Stimulated activated CD8-positive, alpha-beta memory T cell treated with anti-CD3 and anti-CD28 coated beads, Interleukin-7, amount 100 ng/mL, for 4 hours (primary cell): ENCODE data around the gene CXXC5.
"Not testable (repeated sequence)": the region's sequence is repeated elsewhere in the genome, so short reads cannot be mapped to it uniquely, and the experiment has no call there.

Source experiments
- DNase-seq, 2 donors: peaks; one replicate each; pipeline ENCODE4 v3.0.0-alpha.2; 2020; ENCODE audit warnings: low read depth in 2 of 2

CXXC5 gene

GRCh38 chr5:139710319-139711066, 62.3 kb downstream of the CXXC5 start:
- DNase-seq: peak in 1 of 2 donors; percentile 67

GRCh38 chr5:139711067-139711905, 63.1 kb downstream of the CXXC5 start:
- DNase-seq: peak; percentile 38 to 71

GRCh38 chr5:139711906-139712224, 63.7 kb downstream of the CXXC5 start:
- DNase-seq: no peak

DNA sequence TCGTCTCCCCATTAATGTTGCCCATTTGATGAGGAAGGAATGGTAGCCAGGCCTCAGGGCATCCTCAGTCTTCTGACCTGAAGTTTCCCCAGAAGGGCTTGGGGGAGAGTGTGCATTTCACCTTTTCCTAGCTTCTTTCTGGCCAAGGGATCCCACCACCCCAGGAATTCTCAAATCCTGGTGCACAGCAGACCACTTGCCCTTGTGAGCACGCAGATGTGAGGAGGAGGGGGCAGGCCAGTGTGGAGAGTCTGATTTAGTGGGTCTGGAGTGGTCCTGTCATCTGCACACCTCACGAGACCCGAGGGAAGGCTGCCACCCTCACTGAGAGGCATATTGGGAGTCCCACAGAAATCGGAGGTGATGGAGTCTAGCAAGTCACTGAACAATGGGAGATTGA, 64.3 kb downstream of the CXXC5 start:
- DNase-seq: no peak

GRCh38 chr5:139713898-139714297, 65.7 kb downstream of the CXXC5 start:
- not testable (repeated sequence) for DNase-seq

DNA sequence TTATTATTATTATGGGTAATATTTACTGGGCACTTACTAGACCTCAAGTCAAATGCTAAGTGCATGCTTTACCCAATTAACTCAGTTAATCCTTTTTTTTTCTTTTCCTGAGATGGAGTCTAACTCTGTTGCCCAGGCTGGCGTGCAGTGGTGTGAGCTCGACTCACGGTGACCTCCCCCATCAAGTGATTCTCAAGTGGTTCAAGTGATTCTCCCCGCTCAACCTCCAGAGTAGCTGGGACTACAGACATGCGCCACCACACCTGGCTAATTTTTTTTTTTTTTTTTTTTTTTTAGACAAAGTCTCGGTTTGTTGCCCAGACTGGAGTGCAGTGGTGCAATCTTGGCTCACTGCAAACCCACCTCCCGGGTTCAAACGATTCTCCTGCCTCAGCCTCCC, 69.1 kb downstream of the CXXC5 start:
- DNase-seq: no peak

- DNase-seq: not testable (repeated sequence)
Observed at GRCh38 chr5:139718403-139718802, 70.3 kb downstream of the CXXC5 start.

DNA sequence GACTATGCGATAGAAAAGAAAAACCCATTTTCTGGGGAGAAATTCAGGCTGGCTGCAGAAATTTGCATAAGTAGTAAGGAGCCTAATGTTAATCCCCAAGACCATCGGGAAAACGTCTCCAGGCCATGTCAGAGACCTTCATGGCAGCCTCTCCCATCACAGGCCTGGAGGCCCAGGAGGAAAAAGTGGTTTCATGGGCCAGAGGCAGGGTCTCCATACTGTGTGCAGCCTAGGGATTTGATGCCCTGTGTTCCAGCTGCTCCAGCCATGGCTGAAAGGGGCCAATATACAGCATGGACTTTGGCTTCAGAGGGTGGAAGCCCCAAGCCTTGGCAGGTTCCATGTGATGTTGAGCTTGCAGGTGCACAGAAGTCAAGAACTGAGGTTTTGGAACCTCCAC, 71.8 kb downstream of the CXXC5 start:
- DNase-seq: not testable (repeated sequence)

GRCh38 chr5:139723986-139724587, 75.9 kb downstream of the CXXC5 start:
- DNase-seq: no peak

- no peak for DNase-seq
Observed at GRCh38 chr5:139725073-139725830, 77.1 kb downstream of the CXXC5 start.

DNA sequence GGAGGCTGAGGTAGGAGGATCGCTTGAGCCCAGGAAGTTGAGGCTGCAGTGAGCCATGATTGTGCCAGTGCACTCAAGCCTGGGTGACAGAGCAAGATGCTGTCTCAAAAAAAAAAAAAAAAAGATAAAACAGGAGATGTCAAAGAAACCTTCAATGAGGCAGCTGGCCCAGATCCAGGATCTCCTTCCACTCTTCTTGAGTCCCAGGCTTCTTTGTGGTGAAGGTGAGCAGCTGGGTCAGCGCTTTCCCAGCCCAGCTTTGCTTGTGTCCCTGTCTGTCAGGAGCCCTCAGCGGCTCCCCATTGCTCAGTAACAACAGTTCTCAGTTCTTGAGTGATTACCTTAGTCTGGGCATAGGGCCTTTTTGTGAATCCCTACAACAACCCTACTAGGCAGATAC, 78.1 kb downstream of the CXXC5 start:
- DNase-seq: no peak

DNA sequence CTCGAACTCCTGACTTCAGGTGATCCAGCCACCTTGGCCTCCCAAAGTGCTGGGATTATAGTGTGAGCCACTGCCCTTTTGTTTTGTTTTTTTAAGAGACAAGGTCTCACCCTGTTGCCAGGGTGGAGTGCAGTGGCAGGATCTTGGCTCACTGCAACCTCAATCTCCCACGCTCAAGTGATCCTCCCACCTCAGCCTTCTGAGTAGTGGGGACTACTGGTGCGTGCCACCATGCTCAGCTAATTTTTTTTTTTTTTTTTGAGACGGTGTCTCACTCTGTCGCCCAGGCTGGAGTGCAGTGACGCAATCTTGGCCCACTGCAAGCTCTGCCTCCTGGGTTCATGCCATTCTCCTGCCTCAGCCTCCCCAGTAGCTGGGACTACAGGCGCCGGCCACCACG, 79.5 kb downstream of the CXXC5 start:
- DNase-seq: not testable (repeated sequence)

- DNase-seq: no peak
Observed at GRCh38 chr5:139731281-139731680, 83.1 kb downstream of the CXXC5 start.

DNA sequence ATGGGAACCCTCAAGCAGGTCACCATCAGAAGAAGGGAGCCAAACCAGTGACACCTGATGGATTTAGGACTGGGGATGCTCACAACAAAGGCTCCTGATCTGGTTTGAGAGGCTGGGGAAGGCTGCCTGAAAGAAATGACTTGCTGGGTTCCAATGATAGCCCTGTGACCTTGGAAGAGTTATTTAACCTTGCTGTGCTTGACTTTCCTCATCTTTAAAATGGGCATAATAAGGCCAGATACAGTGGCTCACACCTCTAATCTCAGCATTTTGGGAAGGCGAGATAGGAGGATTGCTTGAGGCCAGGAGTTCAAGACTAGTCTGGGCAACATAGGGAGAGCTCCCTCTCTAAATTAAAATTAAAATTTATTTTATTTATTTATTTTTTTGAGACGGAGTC, 83.9 kb downstream of the CXXC5 start:
- no peak for DNase-seq

GRCh38 chr5:139733010-139733688, 85.0 kb downstream of the CXXC5 start:
- DNase-seq: no peak
